CD4-positive, alpha-beta T cell (primary cell): ENCODE data around the gene CACNA1H. TPM values are rescaled to one million over a fixed set of nuclear protein-coding genes. Genes with fewer than 3 reads are reported as not detected.
A peak's percentile ranks its signal among the peaks of the same experiment; 100 is the strongest.

Experiments used
- ATAC-seq: fragments of 200-7000 bp; cut with Tn5 transposase; one replicate; pipeline ENCODE4 v1.10.0; 2022; ENCODE audit warnings: mild to moderate bottlenecking; ENCODE audit not compliant: poor library complexity
- CTCF ChIA-PET: fragments of 350-600 bp; sonication (Branson Sonifier 250); formaldehyde crosslinking; loops from one replicate; lab custom pipeline; 2021; ENCODE audit warnings: antibody characterized with exemption, inconsistent platforms; lab: Charles Lee
- POLR2A ChIA-PET: fragments of 350-600 bp; sonication (Branson Sonifier 250); formaldehyde crosslinking; loops from one replicate; lab custom pipeline; 2021; ENCODE audit warnings: antibody characterized with exemption, inconsistent platforms; lab: Charles Lee
- DNase-seq, 14 experiments: peaks; one replicate each; pipeline ENCODE4 v3.0.0-alpha.2; 2013 to 2020; ENCODE audit warnings: mixed read lengths in 2 of 14
- H3K27ac ChIP-seq, 2 donors: one replicate each; pipeline versions ENCODE4 v1.5.1 to v1.7.0; 2013; ENCODE audit warnings: low read length in 2 of 2, low read depth in 1 of 2, mild to moderate bottlenecking in 1 of 2
- H3K27me3 ChIP-seq, 2 experiments: 1 replicate in 1 of 2; 2 replicates in 1 of 2; pipeline versions ENCODE4 v1.6.1 to v1.7.0; 2013; ENCODE audit warnings: low read length in 2 of 2, control low read depth in 1 of 2, mild to moderate bottlenecking in 1 of 2, moderate library complexity in 1 of 2; ENCODE audit not compliant: insufficient read depth in 2 of 2, control insufficient read depth in 1 of 2
- H3K36me3 ChIP-seq: one replicate; pipeline ENCODE4 v1.6.1; 2013; ENCODE audit warnings: low read length, control low read depth; ENCODE audit not compliant: insufficient read depth
- H3K4me1 ChIP-seq: one replicate; pipeline ENCODE4 v1.6.1; 2013; ENCODE audit warnings: low read length, control low read depth; ENCODE audit not compliant: insufficient read depth
- H3K4me3 ChIP-seq: one replicate; pipeline ENCODE4 v1.5.1; 2013; ENCODE audit warnings: mild to moderate bottlenecking, low read length, moderate library complexity
- H3K9me3 ChIP-seq, 2 experiments: 1 replicate in 1 of 2; 2 replicates in 1 of 2; pipeline versions ENCODE4 v1.6.1 to v1.7.0; 2013; ENCODE audit warnings: low read length in 2 of 2, mild to moderate bottlenecking in 2 of 2, control low read depth in 1 of 2, moderate library complexity in 1 of 2; ENCODE audit not compliant: control insufficient read depth in 1 of 2, insufficient read depth in 1 of 2
- H3K27ac Mint-ChIP-seq: one replicate; pipeline ENCODE4 v1.8.0; 2020; ENCODE audit warnings: mixed read lengths
- H3K27me3 Mint-ChIP-seq: one replicate; pipeline ENCODE4 v1.8.0; 2021; ENCODE audit warnings: mixed read lengths
- H3K36me3 Mint-ChIP-seq: one replicate; pipeline ENCODE4 v1.8.0; 2021; ENCODE audit warnings: low read depth, mixed read lengths
- H3K4me1 Mint-ChIP-seq: one replicate; pipeline ENCODE4 v1.8.0; 2021; ENCODE audit warnings: low read depth, mixed read lengths
- H3K4me3 Mint-ChIP-seq: one replicate; pipeline ENCODE4 v1.8.0; 2020; ENCODE audit warnings: mild to moderate bottlenecking, mixed read lengths
- H3K9me3 Mint-ChIP-seq: one replicate; pipeline ENCODE4 v1.8.0; 2020; ENCODE audit warnings: mixed read lengths
- intact Hi-C, 2 experiments: fragments of 100-400 bp; cut with DNase I in 1 of 2; cut with micrococcal nuclease in 1 of 2; formaldehyde crosslinking; loops; one replicate each; pipeline versions ENCODE4 v1.15.1 to v1.9.0; 2023 to 2025; cut with DNase I, micrococcal nuclease
- polyA plus RNA-seq, 2 donors: library from polyadenylated mRNA; unstranded; fragments of 120-200 nt; gene quantifications; one replicate each; pipeline ENCODE4 v1.2.1, GENCODE V29; 2013
- total RNA-seq, 174 experiments: library from RNA in 2 of 174; stranded (reverse) in 2 of 174; gene quantifications; one replicate each; pipeline ENCODE4 v1.2.3 and lab custom pipeline; 2021 to 2026
- TF ChIP-seq, protein P1 (sequence below): fragments of 200-600 bp; IDR thresholded peaks from one replicate; pipeline ENCODE4 v1.8.0; 2022; ENCODE audit warnings: antibody characterized with exemption, mild to moderate bottlenecking

CACNA1H gene
- total RNA-seq: 1 to 10 TPM; 5.7 to 6.3 TPM
- polyA plus RNA-seq (2013, experiment 1 of 2): 1.4 TPM
- polyA plus RNA-seq (2013, experiment 2 of 2): 5.6 TPM
- 0.71 to 18.2 (median 4.2) reads per million in 172 experiments for total RNA-seq (lab: John Stamatoyannopoulos, UW)

- TF ChIP-seq, protein P1, sequence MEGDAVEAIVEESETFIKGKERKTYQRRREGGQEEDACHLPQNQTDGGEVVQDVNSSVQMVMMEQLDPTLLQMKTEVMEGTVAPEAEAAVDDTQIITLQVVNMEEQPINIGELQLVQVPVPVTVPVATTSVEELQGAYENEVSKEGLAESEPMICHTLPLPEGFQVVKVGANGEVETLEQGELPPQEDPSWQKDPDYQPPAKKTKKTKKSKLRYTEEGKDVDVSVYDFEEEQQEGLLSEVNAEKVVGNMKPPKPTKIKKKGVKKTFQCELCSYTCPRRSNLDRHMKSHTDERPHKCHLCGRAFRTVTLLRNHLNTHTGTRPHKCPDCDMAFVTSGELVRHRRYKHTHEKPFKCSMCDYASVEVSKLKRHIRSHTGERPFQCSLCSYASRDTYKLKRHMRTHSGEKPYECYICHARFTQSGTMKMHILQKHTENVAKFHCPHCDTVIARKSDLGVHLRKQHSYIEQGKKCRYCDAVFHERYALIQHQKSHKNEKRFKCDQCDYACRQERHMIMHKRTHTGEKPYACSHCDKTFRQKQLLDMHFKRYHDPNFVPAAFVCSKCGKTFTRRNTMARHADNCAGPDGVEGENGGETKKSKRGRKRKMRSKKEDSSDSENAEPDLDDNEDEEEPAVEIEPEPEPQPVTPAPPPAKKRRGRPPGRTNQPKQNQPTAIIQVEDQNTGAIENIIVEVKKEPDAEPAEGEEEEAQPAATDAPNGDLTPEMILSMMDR: no peak
- H3K27ac Mint-ChIP-seq: no peak within 1 kb of the TSS
- H3K27me3 ChIP-seq: peaks cover 23 to 34% of the 10 kb centered on the region in 2 experiments
- intact Hi-C loops: loop anchor here in 1 of 2 experiments (2.0 kb wide), 1 partner anchor 182 kb away; the partner anchor contains the start of gene LMF1
- peaks cover 12% of the 10 kb centered on the region for H3K27me3 Mint-ChIP-seq
- peaks cover 0 to 49% of the 10 kb centered on the region in 2 experiments for H3K9me3 ChIP-seq
- H3K27ac ChIP-seq: no peak within 1 kb of the TSS
- no peaks in the 10 kb centered on the region for H3K36me3 Mint-ChIP-seq
- no peaks in the 10 kb centered on the region for H3K4me1 Mint-ChIP-seq
- H3K4me1 ChIP-seq: peaks cover 18% of the 10 kb centered on the region
- DNase-seq (peak; percentile 41 to 80 (median 58)), ATAC-seq (peak; percentile 68)
- H3K4me3 ChIP-seq: peak within 1 kb of the TSS; percentile 48
- ChIA-PET POLR2A (interaction anchor here (0.5 kb wide), 1 partner anchor 119 kb away, joined by 3 read pairs; no protein-coding TSS in a partner anchor), CTCF (no interaction called here)
- H3K4me3 Mint-ChIP-seq: peak within 1 kb of the TSS; percentile 51
- no peaks in the 10 kb centered on the region for H3K36me3 ChIP-seq
- no peaks in the 10 kb centered on the region for H3K9me3 Mint-ChIP-seq
These were observed at the start of gene CACNA1H for GRCh38 chr16:1152651-1153259. TSS of gene CACNA1H (plus strand) at chr16:1153106. CDS start at chr16:1153738, 632 bp downstream.

GRCh38 chr16:1103636-1103980, 49.3 kb upstream of the CACNA1H start:
- Histone ChIP-seq H3K4me1 (peaks cover 9% of the 10 kb centered on the region), H3K27ac (no peak overlapping the region), H3K36me3 (no peaks in the 10 kb centered on the region), H3K27me3 (peaks cover 23 to 36% of the 10 kb centered on the region in 2 experiments), H3K4me3 (no peak overlapping the region), H3K9me3 (peaks cover 0 to 27% of the 10 kb centered on the region in 2 experiments)
- intact Hi-C loops: loop anchor here in 1 of 2 experiments (2.0 kb wide), 2 partner anchors 291 to 393 kb away; no protein-coding TSS in a partner anchor
- no peak for DNase-seq
- no peak for ATAC-seq
- H3K36me3 Mint-ChIP-seq: no peaks in the 10 kb centered on the region
- no peak overlapping the region for H3K27ac Mint-ChIP-seq
- H3K4me1 Mint-ChIP-seq: no peaks in the 10 kb centered on the region
- peaks cover 9% of the 10 kb centered on the region for H3K27me3 Mint-ChIP-seq
- TF ChIP-seq, protein P1: no peak
- H3K9me3 Mint-ChIP-seq: no peaks in the 10 kb centered on the region
- POLR2A ChIA-PET: no interaction called here
- H3K4me3 Mint-ChIP-seq: no peak overlapping the region
- CTCF ChIA-PET: no interaction called here

DNA sequence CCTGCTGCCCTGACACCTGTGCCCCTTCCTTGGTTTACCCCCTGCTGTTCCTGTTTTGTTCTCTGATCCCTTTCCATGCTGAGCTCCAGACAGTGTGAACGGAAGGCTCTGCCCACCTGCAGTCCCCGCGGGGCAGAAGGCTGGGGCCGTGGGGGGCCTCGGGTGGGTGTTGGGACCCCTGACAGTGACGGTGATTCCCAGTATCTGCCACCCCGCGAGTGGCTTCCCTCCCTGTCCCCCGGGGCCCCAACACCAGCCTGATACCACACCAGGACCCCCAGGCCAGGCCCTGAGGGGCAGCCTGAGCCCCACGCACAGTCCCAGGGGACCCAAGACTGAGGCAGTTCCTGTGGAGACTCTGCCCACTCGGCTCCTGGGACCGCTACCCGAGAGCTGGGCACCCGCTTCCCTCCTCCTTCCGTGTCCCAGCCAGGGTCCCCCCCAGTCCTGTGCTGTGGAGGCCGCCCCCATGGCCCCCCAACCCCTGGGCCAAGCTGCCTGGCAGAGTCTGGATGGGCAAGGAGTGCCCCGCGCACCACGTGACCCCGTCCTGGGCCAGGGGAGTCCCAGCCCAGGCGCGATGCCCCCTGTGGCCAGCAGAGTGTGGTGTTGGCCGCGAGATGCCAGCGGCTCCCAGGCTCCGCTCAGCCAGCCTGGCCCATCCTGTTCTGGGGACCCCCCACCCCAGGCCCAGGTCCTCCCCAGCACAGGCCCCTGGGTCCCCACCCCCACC, 46.9 kb upstream of the CACNA1H start:
- Histone ChIP-seq H3K4me1 (peaks cover 9% of the 10 kb centered on the region), H3K9me3 (peaks cover 0 to 31% of the 10 kb centered on the region in 2 experiments), H3K36me3 (no peaks in the 10 kb centered on the region), H3K27me3 (peaks cover 23 to 36% of the 10 kb centered on the region in 2 experiments), H3K27ac (no peak overlapping the region), H3K4me3 (no peak overlapping the region)
- ATAC-seq (peak; percentile 67), DNase-seq (peak in 13 of 14 experiments; percentile 11 to 69 (median 33))
- ChIA-PET POLR2A (no interaction called here), CTCF (no interaction called here)
- TF ChIP-seq, protein P1: peak; percentile 39
- H3K27me3 Mint-ChIP-seq: peaks cover 14% of the 10 kb centered on the region
- no peaks in the 10 kb centered on the region for H3K4me1 Mint-ChIP-seq
- H3K9me3 Mint-ChIP-seq: no peaks in the 10 kb centered on the region
- no peak overlapping the region for H3K27ac Mint-ChIP-seq
- no peaks in the 10 kb centered on the region for H3K36me3 Mint-ChIP-seq
- no peak overlapping the region for H3K4me3 Mint-ChIP-seq
- intact Hi-C loops: loop anchor here in 1 of 2 experiments (1.0 kb wide), 1 partner anchor 88 kb away; no protein-coding TSS in a partner anchor
